HepG2 (cell line): ENCODE results near the gene STX7. TPM values are rescaled to one million over a fixed set of nuclear protein-coding genes. Genes with fewer than 3 reads are reported as not detected.

Experiments used
- ATF3 ChIP-seq: sonication (generic); formaldehyde crosslinking; IDR thresholded peaks from 2 replicates; pipeline ENCODE4 v1.4.0; 2020; ENCODE audit warnings: missing genetic modification reagents
- CREB3 ChIP-seq: sonication (generic); formaldehyde crosslinking; IDR thresholded peaks from 2 replicates; pipeline ENCODE4 v1.5.0; 2020; ENCODE audit warnings: missing genetic modification reagents
- DDIT3 ChIP-seq: sonication (generic); formaldehyde crosslinking; IDR thresholded peaks from 2 replicates; pipeline ENCODE4 v1.4.0; 2020; ENCODE audit warnings: mild to moderate bottlenecking, missing genetic modification reagents
- FOXC1 ChIP-seq: sonication (generic); formaldehyde crosslinking; IDR thresholded peaks from 2 replicates; pipeline ENCODE4 v1.8.0; 2022; ENCODE audit warnings: mild to moderate bottlenecking, missing genetic modification reagents, borderline replicate concordance
- GTF2F1 ChIP-seq: fragments of 150-350 bp; IDR thresholded peaks from 2 replicates; pipeline ENCODE4 v1.6.1; 2014; ENCODE audit warnings: low read length
- KDM1A ChIP-seq: IDR thresholded peaks from 2 replicates; pipeline ENCODE4 v1.6.1; 2016; ENCODE audit warnings: missing compliant biosample characterization
- KLF13 ChIP-seq: sonication (generic); formaldehyde crosslinking; IDR thresholded peaks from 2 replicates; pipeline ENCODE4 v1.4.0; 2020; ENCODE audit warnings: mild to moderate bottlenecking, missing genetic modification reagents
- MXD1 ChIP-seq: sonication (generic); formaldehyde crosslinking; IDR thresholded peaks from 2 replicates; pipeline ENCODE4 v1.4.0; 2020; ENCODE audit warnings: mild to moderate bottlenecking, missing genetic modification reagents
- MXI1 ChIP-seq: IDR thresholded peaks from 3 replicates; pipeline ENCODE4 v1.6.1; 2012; ENCODE audit warnings: low read depth, low read length, inconsistent platforms, borderline replicate concordance
- NFIB ChIP-seq: sonication (generic); formaldehyde crosslinking; IDR thresholded peaks from 2 replicates; pipeline ENCODE4 v1.9.0; 2021; ENCODE audit warnings: missing genetic modification reagents, mild to moderate bottlenecking, borderline replicate concordance
- POGZ ChIP-seq: sonication (generic); formaldehyde crosslinking; IDR thresholded peaks from 2 replicates; pipeline ENCODE4 v1.4.0; 2020; ENCODE audit warnings: mild to moderate bottlenecking, missing genetic modification reagents
- SSRP1 ChIP-seq: IDR thresholded peaks from 2 replicates; pipeline ENCODE4 v1.6.1; 2016; ENCODE audit warnings: control low read depth
- TFE3 ChIP-seq: IDR thresholded peaks from 2 replicates; pipeline ENCODE4 v1.6.1; 2016
- TMF1 ChIP-seq: sonication (generic); formaldehyde crosslinking; IDR thresholded peaks from 2 replicates; pipeline ENCODE4 v1.8.1; 2022; ENCODE audit warnings: low read depth, missing genetic modification reagents
- ZBTB20 ChIP-seq: sonication (generic); formaldehyde crosslinking; IDR thresholded peaks from 2 replicates; pipeline ENCODE4 v1.8.1; 2023; ENCODE audit warnings: missing genetic modification reagents, low read depth, mild to moderate bottlenecking, borderline replicate concordance
- ZBTB42 ChIP-seq: sonication (generic); formaldehyde crosslinking; IDR thresholded peaks from 2 replicates; pipeline ENCODE4 v1.5.0; 2020; ENCODE audit warnings: mild to moderate bottlenecking, missing genetic modification reagents
- ZFAT ChIP-seq: sonication (generic); formaldehyde crosslinking; conservative IDR thresholded peaks from 2 replicates; pipeline ENCODE4 v1.8.1; 2023; ENCODE audit warnings: missing genetic modification reagents, inconsistent platforms
- ZFX ChIP-seq: sonication (generic); formaldehyde crosslinking; IDR thresholded peaks from 2 replicates; pipeline ENCODE4 v1.4.0; 2020; ENCODE audit warnings: mild to moderate bottlenecking, low read depth, missing genetic modification reagents, moderate library complexity
- ZNF143 ChIP-seq: sonication (generic); formaldehyde crosslinking; IDR thresholded peaks from 2 replicates; pipeline ENCODE4 v1.4.0; 2020; ENCODE audit warnings: missing genetic modification reagents
- ZNF160 ChIP-seq: sonication (generic); formaldehyde crosslinking; IDR thresholded peaks from 2 replicates; pipeline ENCODE4 v1.8.0; 2022; ENCODE audit warnings: mild to moderate bottlenecking, inconsistent platforms, missing genetic modification reagents
- ZNF34 ChIP-seq: sonication (generic); formaldehyde crosslinking; IDR thresholded peaks from 2 replicates; pipeline ENCODE4 v1.4.0; 2020; ENCODE audit warnings: mild to moderate bottlenecking, missing genetic modification reagents, borderline replicate concordance
- ZNF484 ChIP-seq: sonication (generic); formaldehyde crosslinking; IDR thresholded peaks from 2 replicates; pipeline ENCODE4 v1.5.1; 2020; ENCODE audit warnings: mild to moderate bottlenecking, low read depth, missing genetic modification reagents, borderline replicate concordance
- ZNF543 ChIP-seq: sonication (generic); formaldehyde crosslinking; IDR thresholded peaks from 2 replicates; pipeline ENCODE4 v1.4.0; 2020; ENCODE audit warnings: mild to moderate bottlenecking, missing genetic modification reagents
- ZNF709 ChIP-seq: sonication (generic); formaldehyde crosslinking; IDR thresholded peaks from 2 replicates; pipeline ENCODE4 v1.5.0; 2020; ENCODE audit warnings: mild to moderate bottlenecking, missing genetic modification reagents
- ZNF792 ChIP-seq: IDR thresholded peaks from 2 replicates; pipeline ENCODE4 v1.6.1; 2016
- ZSCAN12 ChIP-seq: sonication (generic); formaldehyde crosslinking; IDR thresholded peaks from 2 replicates; pipeline ENCODE4 v1.9.0; 2021; ENCODE audit warnings: mild to moderate bottlenecking, missing genetic modification reagents
- polyA plus RNA-seq, 8 experiments: library from polyadenylated mRNA; depleted of rRNA in 3 of 8; stranded (reverse) in 7 of 8; unstranded in 1 of 8; fragments of >200 nt; fragmentation: Illumina TruSeq in 4 of 8; extraction: Trizol in 4 of 8; gene quantifications; 2 replicates each; pipeline versions ENCODE4 v1.2.1 to v1.2.3, GENCODE V29; 2011 to 2016; ENCODE audit warnings: low read depth in 4 of 8, missing spikeins in 1 of 8, mixed read lengths in 1 of 8; ENCODE audit not compliant: insufficient read depth in 1 of 8
- total RNA-seq, 5 experiments: library from RNA; depleted of rRNA; stranded (reverse); fragments of >200 nt; fragmentation: Illumina TruSeq; extraction: Trizol; gene quantifications; 2 replicates each; pipeline ENCODE4 v1.2.3, GENCODE V29; 2016; ENCODE audit warnings: low read depth in 1 of 5

Gene STX7
- total and polyA plus RNA-seq, 2 of the 13 experiments (the other 11 are each of a cell fraction or from before 2014, with no cell fraction given), result 28.0 to 34.7 TPM

GRCh38 chr6:132512638-132513632, at the start of gene STX7 (continued):
- TF ChIP-seq ATF3 (CRISPR knock-in tag) (peak; percentile 43; the same call in 1 of the 2 replicates), FOXC1 (CRISPR knock-in tag) (peak; percentile 98), SSRP1 (CRISPR knock-in tag) (no peak; the same call in 1 of the 2 replicates), ZFX (CRISPR knock-in tag) (peak; percentile 96), ZFAT (CRISPR knock-in tag) (peak; percentile 45; the same call in 1 of the 2 replicates), DDIT3 (CRISPR knock-in tag) (no peak), CREB3 (CRISPR knock-in tag) (no peak; the same call in 1 of the 2 replicates), TMF1 (CRISPR knock-in tag) (peak; percentile 66; the same call in 1 of the 2 replicates), ZBTB20 (CRISPR knock-in tag) (no peak), POGZ (peak; percentile 89; the same call in 1 of the 2 replicates), KLF13 (CRISPR knock-in tag) (peak; percentile 87; the same call in 1 of the 2 replicates), ZSCAN12 (CRISPR knock-in tag) (no peak; the same call in 1 of the 2 replicates), MXI1 (peak; percentile 67; the same call in 2 of the 3 replicates), NFIB (CRISPR knock-in tag) (no peak), KDM1A (CRISPR knock-in tag) (no peak), ZNF792 (CRISPR knock-in tag) (peak; percentile 64; the same call in 1 of the 2 replicates), ZNF143 (no peak), ZBTB42 (no peak), ZNF160 (CRISPR knock-in tag) (peak; percentile 91), ZNF709 (CRISPR knock-in tag) (peak; percentile 41; the same call in 1 of the 2 replicates), ZNF484 (CRISPR knock-in tag) (no peak), GTF2F1 (no peak), MXD1 (peak; percentile 94), TFE3 (peak; percentile 48; the same call in 1 of the 2 replicates), ZNF34 (CRISPR knock-in tag) (no peak; the same call in 1 of the 2 replicates), ZNF543 (CRISPR knock-in tag) (peak; percentile 99)
